Measurements from ENCODE around the gene RPP14.
"Not testable (repeated sequence)": the region's sequence is repeated elsewhere in the genome, so short reads cannot be mapped to it uniquely, and the experiment has no call there.

Gene RPP14

GRCh38 chr3:58333206-58334012 lies 27.4 kb downstream of the RPP14 start:
- DNase-seq = peak; percentile 28

DNA sequence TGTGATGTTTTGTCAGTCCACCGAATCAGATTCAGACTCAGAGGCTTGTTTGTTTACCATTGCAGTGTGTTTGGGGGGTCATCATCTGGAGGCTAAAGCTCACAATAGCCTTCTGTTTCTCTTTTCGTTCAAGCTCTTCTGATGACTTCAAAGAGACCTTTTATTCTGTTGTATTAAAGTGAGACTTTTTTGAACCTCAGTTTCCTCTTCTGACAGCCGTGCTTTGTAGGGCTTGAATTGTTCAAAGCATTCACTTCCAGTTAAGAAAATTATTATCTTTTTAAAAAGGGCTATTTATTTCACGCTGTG lies 27.9 kb downstream of the RPP14 start:
- no peak for DNase-seq

GRCh38 chr3:58334506-58334884 lies 28.4 kb downstream of the RPP14 start:
- no peak for DNase-seq

- no peak for DNase-seq
Observed at GRCh38 chr3:58335652-58335947, 29.6 kb downstream of the RPP14 start.

- no peak for DNase-seq
Observed at GRCh38 chr3:58336135-58336882, 30.3 kb downstream of the RPP14 start.

DNA sequence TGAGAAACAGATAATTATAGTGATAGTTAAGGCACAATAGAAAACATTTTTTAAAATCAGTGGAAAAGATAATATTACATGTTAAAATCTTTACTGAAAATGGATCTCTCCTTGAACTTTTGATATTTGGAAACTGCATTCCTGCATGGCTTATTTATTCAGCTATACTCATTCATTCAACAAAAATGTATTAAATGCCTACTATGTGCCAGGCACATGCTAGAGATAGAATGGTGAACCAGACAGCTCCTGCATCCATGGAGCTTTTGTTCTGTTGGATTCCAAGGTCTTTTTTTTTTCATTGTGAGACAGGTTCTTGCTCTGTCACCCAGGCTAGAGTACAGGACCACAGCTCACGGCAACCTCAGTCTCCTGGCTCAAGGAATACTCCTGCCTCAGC lies 31.1 kb downstream of the RPP14 start:
- no peak for DNase-seq

GRCh38 chr3:58339146-58339545 lies 33.1 kb downstream of the RPP14 start:
- not testable (repeated sequence) for DNase-seq

- DNase-seq = no peak
Observed at GRCh38 chr3:58340594-58341244, 34.7 kb downstream of the RPP14 start.

GRCh38 chr3:58341376-58341775 lies 35.3 kb downstream of the RPP14 start:
- no peak for DNase-seq

DNA sequence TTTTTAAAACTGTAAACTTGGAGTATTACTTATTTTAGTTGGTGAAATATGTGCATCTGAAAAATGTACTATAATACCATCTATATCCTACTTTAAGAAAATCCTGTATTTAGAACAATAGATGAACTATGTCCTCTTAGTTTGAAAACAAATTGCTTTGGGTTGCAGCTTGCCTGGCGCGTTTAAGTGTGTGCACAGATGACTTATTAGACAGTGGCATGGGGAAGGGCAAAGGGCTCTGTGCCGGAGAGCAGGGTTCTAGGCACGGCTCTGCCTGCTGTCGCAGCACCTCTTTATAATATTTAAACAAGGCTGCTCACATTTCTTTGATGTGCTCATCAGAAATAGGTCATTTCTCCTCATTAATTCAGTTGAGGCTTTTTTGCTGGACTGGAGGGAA lies 36.6 kb downstream of the RPP14 start:
- DNase-seq = no peak

DNA sequence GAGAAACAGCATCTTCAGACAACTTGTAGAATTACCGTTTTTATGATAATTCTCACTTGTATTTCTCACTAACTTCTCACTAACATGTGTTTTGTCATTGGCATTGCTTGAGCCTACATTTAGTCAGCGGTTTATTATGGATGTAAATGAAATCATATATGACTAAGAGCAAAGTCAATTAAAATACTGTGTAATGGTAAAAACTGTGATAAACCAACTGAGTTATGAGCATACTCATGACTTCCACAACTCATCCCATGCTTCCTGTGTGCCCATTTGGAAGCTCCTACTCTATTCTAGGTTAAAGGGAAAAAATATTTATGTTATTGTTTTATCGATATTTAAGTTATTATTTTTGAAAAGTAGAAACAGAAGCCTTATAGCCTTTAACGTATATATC lies 39.4 kb downstream of the RPP14 start:
- DNase-seq = no peak

DNA sequence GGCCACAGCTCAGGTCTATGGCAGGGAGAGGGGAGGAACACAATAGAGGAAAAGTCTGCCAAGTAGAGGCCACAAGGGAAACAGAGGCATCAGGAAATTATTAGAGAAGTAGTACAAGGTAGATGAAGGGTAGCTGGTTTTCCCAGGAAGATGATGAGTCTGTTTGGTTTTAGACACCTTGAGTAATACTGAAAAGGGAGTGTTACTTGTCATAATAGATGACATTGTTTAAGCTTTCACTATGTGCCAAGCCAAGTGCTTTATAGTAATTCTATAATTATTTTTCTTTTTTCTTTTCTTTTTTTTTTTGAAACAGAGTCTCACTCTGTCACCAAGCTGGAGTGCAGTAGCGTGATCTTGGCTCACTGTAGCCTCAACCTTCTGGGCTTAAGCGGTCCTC lies 40.3 kb downstream of the RPP14 start:
- DNase-seq = no peak

GRCh38 chr3:58347984-58348383 lies 41.9 kb downstream of the RPP14 start:
- DNase-seq = no peak

DNA sequence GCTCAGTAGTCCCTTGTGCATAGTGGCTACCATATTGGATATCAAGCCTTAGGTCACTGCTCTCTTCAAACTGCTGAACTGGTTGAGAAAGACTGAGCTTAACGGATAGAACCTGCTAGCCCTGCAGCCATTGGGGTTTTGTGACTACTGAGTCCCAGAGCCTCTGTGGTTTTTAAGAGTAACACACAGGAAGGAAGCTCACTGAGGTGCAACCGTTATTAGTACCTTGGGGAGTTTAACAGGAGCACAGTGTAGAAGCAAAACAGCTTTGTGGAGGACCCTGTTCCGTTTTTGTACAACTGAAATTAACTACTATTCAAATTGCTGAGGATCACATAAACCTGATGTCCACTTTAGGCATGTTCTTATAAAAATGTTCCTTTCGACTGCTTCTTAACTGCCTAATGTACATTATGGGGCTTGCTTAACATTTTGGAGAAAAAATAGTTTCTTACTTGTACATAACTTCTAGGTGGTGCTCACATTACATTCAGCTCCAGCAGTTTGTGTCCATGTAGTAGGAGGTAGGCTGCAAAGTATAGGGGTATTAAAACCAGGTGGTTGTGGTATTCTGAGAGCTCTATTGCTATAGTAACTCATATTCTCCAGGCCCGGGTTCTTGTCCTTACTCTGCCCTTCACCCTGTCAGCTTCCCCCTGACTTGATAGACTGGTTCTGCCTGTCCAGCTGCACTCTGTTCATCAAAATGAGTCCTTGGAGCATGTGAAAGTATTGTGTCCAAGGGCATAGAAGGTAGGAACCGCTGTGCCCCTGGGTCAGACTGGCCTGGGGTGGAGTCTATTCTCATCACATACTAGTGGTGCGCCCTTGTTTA lies 44.0 kb downstream of the RPP14 start:
- no peak for DNase-seq

DNA sequence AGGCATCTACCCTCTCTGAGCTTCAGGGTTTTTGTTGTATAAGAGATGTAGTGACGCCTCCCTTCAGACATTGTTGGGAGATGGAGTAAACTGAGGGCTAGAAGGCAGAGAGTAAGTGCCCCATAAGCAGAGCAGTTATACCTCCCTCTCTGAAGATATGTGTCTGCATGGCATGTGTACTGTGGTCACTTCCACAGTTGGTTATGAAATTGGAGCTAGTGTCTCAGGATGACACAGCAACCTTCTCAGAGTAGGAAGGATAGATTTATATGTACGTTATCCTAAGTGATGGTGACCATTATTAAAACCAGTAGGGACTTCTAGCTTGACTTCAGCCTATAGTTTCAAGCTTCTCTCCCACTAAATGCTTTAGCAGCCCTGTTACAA lies 44.6 kb downstream of the RPP14 start:
- DNase-seq = no peak

DNA sequence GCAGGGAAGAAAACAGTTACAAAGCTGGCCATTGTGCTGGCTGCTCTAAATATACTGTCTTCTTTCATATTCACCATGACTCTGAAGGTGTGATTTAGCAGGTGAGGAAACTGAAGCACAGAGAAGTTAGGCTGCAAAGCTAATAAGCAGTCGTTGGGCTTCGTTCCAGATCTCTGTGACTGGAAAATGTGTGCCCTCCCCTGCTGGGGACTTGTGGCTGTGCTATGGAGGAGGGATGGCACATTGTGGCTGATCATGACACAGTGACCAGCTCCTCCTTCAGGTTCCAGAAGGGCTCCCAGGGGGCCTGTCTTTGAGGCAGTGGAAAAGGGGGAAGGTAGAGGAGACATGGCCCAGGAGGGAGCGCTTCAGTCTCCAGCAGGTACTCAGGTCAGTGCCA lies 45.9 kb downstream of the RPP14 start:
- no peak for DNase-seq

DNA sequence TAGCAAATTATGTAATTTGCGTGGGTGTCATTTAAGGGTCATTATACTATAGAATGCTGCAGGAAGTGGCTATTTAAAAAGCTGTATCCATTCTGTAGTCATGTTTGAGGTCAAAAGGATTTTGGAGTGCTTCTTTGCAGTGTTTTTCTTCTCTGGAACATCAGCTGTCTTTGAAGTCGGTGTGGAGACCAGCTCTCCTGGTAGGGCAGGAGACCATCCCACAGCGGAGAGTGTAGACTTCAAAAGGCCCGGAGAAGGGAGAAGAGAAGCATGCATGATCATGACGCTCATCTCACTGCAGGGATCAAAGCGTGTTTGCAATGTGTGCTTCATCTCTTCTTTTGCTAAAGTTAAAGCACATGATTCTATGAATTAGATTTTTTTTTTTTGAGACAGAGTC lies 46.6 kb downstream of the RPP14 start:
- DNase-seq = no peak

DNA sequence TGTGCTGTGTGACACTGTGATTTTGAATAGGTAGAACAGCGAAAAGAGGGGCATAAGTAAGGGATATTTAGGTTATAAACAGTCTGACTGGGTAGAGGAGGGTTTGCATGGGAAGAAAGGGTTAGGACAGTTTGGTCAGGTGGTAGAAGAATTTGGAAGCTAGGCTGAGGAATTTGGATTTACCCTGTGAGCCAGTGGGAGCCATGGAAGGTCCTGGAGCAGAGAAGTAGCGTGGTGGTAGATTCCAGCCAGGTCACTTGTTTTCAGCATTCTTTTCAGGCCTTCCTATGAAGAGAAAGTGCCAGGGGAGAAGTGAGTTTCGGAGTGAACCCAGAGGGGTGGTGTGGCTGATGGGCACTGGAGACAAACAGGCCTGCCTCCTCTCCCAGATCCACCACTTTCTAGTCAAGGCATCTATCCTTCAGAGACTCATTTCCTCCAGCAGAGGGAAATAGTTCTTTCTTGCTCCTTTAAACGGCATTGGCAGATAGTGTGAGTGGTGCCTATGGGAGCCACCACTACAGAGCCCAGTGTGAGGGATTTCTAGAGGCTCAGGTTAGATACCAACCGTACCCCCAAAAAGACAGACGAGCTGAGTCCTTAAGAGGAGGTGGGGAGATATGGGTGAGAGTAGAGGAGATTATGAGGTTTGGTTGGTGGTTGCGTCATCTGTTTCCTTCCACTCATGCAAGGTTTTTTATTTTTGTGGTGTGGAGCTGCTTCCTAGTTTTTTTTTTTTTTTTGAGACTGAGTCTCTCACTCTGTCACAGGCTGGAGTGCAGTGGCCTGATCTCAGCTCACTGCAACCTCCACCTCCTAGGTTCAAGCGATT lies 47.9 kb downstream of the RPP14 start:
- no peak for DNase-seq

DNA sequence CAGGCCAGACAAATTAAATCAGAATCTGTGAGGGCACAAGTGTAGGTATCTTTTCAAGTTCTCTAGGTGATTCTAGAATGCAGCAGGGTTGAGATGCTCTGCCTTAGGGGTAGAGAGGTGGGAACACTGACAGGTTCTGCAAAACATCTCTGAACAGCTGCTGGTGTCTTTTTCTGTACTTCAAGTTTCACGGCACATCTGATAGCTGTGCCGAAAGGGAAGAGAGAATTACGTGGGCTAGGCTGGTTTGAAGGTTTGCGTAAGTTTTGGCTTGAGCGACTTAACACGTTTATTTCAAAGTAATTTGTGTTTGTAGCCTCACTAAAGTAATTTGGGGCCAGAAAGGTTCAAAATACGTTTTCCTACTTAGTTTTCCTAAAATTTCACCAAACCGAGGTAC lies 49.1 kb downstream of the RPP14 start:
- DNase-seq = no peak

GRCh38 chr3:58356054-58356453 lies 50.0 kb downstream of the RPP14 start:
- DNase-seq = no peak

DNA sequence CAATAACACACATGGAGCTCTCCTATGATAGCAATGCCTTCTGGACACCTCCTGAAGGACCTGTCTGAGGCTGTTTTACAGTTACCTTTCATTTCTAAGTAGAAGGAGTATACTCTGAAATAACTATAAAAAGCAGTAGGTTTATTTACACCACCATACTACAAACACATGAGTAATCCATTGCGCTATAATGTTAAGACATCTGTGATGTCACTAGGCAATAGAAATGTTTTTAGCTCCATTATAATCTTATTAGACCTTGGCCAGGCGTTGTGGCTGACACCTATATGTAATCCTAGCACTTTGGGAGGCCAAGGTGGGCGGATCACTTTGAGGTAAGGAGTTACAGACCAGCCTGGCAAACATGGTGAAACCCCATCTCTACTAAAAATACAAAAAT lies 51.4 kb downstream of the RPP14 start:
- DNase-seq = no peak

GRCh38 chr3:58358092-58358491 lies 52.0 kb downstream of the RPP14 start:
- DNase-seq = no peak

GRCh38 chr3:58358808-58359207 lies 52.8 kb downstream of the RPP14 start:
- DNase-seq = no peak

All from activated naive CD4-positive, alpha-beta T cell treated with anti-CD3 and anti-CD28 coated beads, Interleukin-2, amount 50 U/mL, for 16 hours (primary cell).